ENCODE measurements around the gene CEMP1. TPM values are rescaled to one million over a fixed set of nuclear protein-coding genes. Genes with fewer than 3 reads are reported as not detected.

CEMP1 gene
- total RNA-seq, 1 donor from 2014 or later = not detected

- Histone ChIP-seq H3K27me3 (ENCODE audit: low read depth) (no peaks in the 10 kb centered on the region), H3K4me3 (no peak overlapping the region), H3K4me1 (peaks cover 21% of the 10 kb centered on the region), H3K9me3 (replicated peaks) (no peaks in the 10 kb centered on the region), H3K36me3 (peaks cover 10% of the 10 kb centered on the region), H3K27ac (replicated peaks) (no peak overlapping the region)
- DNase-seq = no peak
- TF ChIP-seq, protein P1, sequence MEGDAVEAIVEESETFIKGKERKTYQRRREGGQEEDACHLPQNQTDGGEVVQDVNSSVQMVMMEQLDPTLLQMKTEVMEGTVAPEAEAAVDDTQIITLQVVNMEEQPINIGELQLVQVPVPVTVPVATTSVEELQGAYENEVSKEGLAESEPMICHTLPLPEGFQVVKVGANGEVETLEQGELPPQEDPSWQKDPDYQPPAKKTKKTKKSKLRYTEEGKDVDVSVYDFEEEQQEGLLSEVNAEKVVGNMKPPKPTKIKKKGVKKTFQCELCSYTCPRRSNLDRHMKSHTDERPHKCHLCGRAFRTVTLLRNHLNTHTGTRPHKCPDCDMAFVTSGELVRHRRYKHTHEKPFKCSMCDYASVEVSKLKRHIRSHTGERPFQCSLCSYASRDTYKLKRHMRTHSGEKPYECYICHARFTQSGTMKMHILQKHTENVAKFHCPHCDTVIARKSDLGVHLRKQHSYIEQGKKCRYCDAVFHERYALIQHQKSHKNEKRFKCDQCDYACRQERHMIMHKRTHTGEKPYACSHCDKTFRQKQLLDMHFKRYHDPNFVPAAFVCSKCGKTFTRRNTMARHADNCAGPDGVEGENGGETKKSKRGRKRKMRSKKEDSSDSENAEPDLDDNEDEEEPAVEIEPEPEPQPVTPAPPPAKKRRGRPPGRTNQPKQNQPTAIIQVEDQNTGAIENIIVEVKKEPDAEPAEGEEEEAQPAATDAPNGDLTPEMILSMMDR (IDR thresholded peaks at IDR 0.05; ENCODE audit: borderline replicate concordance) = no peak
- intact Hi-C loops (cut with micrococcal nuclease) = no loop called here
Measured at GRCh38 chr16:2493605-2494004, 37.6 kb downstream of the CEMP1 start.

DNA sequence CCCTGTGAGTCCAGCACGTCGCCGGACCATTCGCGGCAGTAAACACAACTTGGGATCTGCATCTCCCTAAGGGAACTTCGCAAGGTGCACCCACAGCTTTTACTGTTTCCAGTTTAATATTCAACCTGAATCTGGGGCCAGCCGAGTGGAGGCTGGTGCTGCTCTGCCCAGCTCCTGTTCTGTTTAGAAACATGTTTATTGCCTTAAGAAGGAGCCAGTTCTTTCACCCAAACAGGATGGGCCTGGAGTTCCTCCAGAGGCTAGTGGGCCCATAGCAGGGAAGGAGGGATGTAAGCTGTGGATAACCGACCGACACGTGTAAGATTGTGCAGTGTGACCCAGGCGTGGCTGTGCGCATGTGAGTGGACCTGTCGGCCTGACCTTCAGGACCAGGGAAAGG, 38.9 kb downstream of the CEMP1 start:
- TF ChIP-seq, protein P1 (IDR thresholded peaks at IDR 0.05; ENCODE audit: borderline replicate concordance) = no peak
- Histone ChIP-seq H3K9me3 (replicated peaks) (no peaks in the 10 kb centered on the region), H3K36me3 (peaks cover 10% of the 10 kb centered on the region), H3K27ac (replicated peaks) (no peak overlapping the region), H3K4me3 (no peak overlapping the region), H3K4me1 (peaks cover 11% of the 10 kb centered on the region), H3K27me3 (ENCODE audit: low read depth) (no peaks in the 10 kb centered on the region)
- DNase-seq = no peak
- intact Hi-C loops (cut with micrococcal nuclease) = no loop called here

- H3K36me3 ChIP-seq = peaks cover 3% of the 10 kb centered on the region
- no peak for DNase-seq
- intact Hi-C loops (cut with micrococcal nuclease) = no loop called here
- no peak overlapping the region for H3K27ac ChIP-seq (replicated peaks)
- peaks cover 21% of the 10 kb centered on the region for H3K4me1 ChIP-seq
- H3K27me3 ChIP-seq (ENCODE audit: low read depth) = no peaks in the 10 kb centered on the region
- H3K4me3 ChIP-seq = no peak overlapping the region
- TF ChIP-seq, protein P1 (IDR thresholded peaks at IDR 0.05; ENCODE audit: borderline replicate concordance) = no peak
- H3K9me3 ChIP-seq (replicated peaks) = no peaks in the 10 kb centered on the region
Measured at GRCh38 chr16:2490190-2491105, 40.8 kb downstream of the CEMP1 start.

DNA sequence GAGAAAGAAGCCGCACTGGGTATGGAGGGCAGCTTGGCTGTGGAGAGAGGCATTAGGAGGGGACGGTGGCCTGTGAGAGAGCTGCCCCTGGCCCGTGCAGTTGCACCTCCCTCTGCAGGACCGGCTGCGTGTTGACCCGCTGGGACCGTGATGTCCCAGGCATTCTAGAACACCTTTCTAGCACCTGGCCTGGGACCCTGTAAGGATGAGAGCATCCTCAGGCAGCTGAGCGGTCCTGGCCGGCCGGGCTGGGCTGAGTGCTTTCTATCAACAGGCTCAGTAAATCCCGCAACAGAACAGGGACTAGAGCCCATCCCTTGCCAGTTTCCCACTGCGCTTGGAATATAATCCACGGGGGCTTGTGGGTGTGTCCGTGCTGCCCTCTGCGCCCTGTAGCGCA, 41.6 kb downstream of the CEMP1 start:
- Histone ChIP-seq H3K4me3 (no peak overlapping the region), H3K36me3 (peaks cover 3% of the 10 kb centered on the region), H3K4me1 (peaks cover 30% of the 10 kb centered on the region), H3K9me3 (replicated peaks) (no peaks in the 10 kb centered on the region), H3K27ac (replicated peaks) (no peak overlapping the region), H3K27me3 (ENCODE audit: low read depth) (no peaks in the 10 kb centered on the region)
- no peak for DNase-seq
- intact Hi-C loops (cut with micrococcal nuclease) = no loop called here
- TF ChIP-seq, protein P1 (IDR thresholded peaks at IDR 0.05; ENCODE audit: borderline replicate concordance) = no peak

DNA sequence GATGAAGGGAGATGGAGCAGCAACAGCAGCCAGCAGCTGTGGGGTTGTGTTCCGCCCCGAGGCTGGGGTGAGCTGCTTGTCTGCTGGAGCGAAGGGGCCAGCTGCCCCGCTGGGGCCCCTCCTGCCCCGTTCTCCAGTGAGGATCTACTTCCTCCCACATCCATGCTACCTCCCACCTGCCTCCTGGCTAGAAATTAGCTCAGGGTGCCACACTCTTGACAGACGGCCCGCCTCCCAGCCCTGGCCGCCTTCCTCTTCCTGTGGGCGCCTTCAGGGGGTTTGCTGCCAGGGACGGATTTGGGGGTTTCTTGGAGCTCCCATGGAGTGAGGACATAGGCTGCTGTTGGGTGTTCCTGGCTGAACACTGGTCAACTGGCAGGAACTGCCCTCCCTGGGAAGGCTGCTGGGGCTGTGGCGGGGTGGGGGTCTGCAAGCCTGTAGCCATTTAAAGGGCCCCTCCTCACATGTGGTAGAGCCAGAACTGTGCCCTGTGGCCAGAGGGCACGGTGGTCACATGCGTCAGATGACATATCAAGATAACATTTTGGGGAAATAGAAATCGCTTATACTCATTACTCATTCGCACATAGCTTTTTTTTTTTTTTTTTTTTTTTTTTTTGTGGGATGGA, 43.2 kb downstream of the CEMP1 start:
- peaks cover 3% of the 10 kb centered on the region for H3K36me3 ChIP-seq
- no peak for DNase-seq
- H3K27me3 ChIP-seq (ENCODE audit: low read depth) = no peaks in the 10 kb centered on the region
- H3K9me3 ChIP-seq (replicated peaks) = no peaks in the 10 kb centered on the region
- no peak overlapping the region for H3K27ac ChIP-seq (replicated peaks)
- TF ChIP-seq, protein P1 (IDR thresholded peaks at IDR 0.05; ENCODE audit: borderline replicate concordance) = no peak
- peaks cover 46% of the 10 kb centered on the region for H3K4me1 ChIP-seq
- no peak overlapping the region for H3K4me3 ChIP-seq
- intact Hi-C loops (cut with micrococcal nuclease) = no loop called here

Measured in left ventricle myocardium inferior (tissue), 1 donor.